PC-9 (cell line): ENCODE data around the gene SYT7. TPM values are rescaled to one million over a fixed set of nuclear protein-coding genes. Genes with fewer than 3 reads are reported as not detected.

Source experiments
- BruUV-seq: library from RNA; stranded (reverse); fragments of 400-500 nt; replicated peaks from 2 replicates; lab custom pipeline; 2021; lab: Mats Ljungman, UMichigan
- CTCF ChIA-PET: fragments of 300-600 bp; sonication (Branson Sonifier 250); formaldehyde crosslinking; loops from one replicate; lab custom pipeline; 2022; ENCODE audit warnings: antibody characterized with exemption; lab: Charles Lee
- POLR2A ChIA-PET: fragments of 300-600 bp; sonication (Branson Sonifier 250); formaldehyde crosslinking; loops from one replicate; lab custom pipeline; 2022; ENCODE audit warnings: antibody characterized with exemption; ENCODE audit not compliant: unreplicated experiment; lab: Charles Lee
- DNase-seq, 2 experiments: peaks; one replicate each; pipeline versions ENCODE4 v3.0.0 to v3.0.0-alpha.2; 2015 to 2022; ENCODE audit warnings: mixed read lengths in 1 of 2
- H2AFZ ChIP-seq: fragments of 200-600 bp; sonication (generic); 2 replicates; pipeline ENCODE4 v1.8.1; 2017; ENCODE audit warnings: antibody characterized with exemption
- H3F3A ChIP-seq: fragments of 200-600 bp; sonication (generic); 2 replicates; pipeline ENCODE4 v1.8.1; 2017; ENCODE audit warnings: antibody characterized with exemption, mild to moderate bottlenecking, low read depth; ENCODE audit not compliant: insufficient read depth
- H3K27ac ChIP-seq: fragments of 200-600 bp; sonication (generic); 2 replicates; pipeline ENCODE4 v1.6.1; 2016; ENCODE audit warnings: mixed run types
- H3K27me3 ChIP-seq: fragments of 200-600 bp; sonication (generic); 2 replicates; pipeline ENCODE4 v1.6.1; 2016; ENCODE audit warnings: low read depth, mixed run types; ENCODE audit not compliant: insufficient read depth
- H3K36me3 ChIP-seq: fragments of 200-600 bp; sonication (generic); 2 replicates; pipeline ENCODE4 v1.6.1; 2016; ENCODE audit warnings: low read depth, mixed run types
- H3K4me1 ChIP-seq: fragments of 200-600 bp; sonication (generic); replicated peaks from 2 replicates; pipeline ENCODE4 v1.6.1; 2016; ENCODE audit warnings: mixed run types; ENCODE audit not compliant: insufficient read depth
- H3K4me2 ChIP-seq: fragments of 200-600 bp; sonication (generic); 2 replicates; pipeline ENCODE4 v1.6.1; 2017; ENCODE audit warnings: mixed run types
- H3K4me3 ChIP-seq: fragments of 200-600 bp; sonication (generic); 2 replicates; pipeline ENCODE4 v1.6.1; 2016; ENCODE audit warnings: mixed run types
- H3K79me2 ChIP-seq: fragments of 200-600 bp; sonication (generic); 2 replicates; pipeline ENCODE4 v1.6.1; 2017; ENCODE audit warnings: low read depth, mixed run types
- H3K9me2 ChIP-seq: fragments of 200-600 bp; sonication (generic); 2 replicates; pipeline ENCODE4 v1.8.1; 2017; ENCODE audit warnings: mild to moderate bottlenecking; ENCODE audit not compliant: insufficient read depth
- H3K9me3 ChIP-seq: fragments of 200-600 bp; sonication (generic); 2 replicates; pipeline ENCODE4 v1.8.1; 2016; ENCODE audit warnings: low read depth; ENCODE audit not compliant: insufficient read depth
- H4K20me1 ChIP-seq: fragments of 200-600 bp; sonication (generic); 2 replicates; pipeline ENCODE4 v1.8.1; 2017; ENCODE audit not compliant: insufficient read depth
- CTCF ChIP-seq: fragments of 200-600 bp; sonication (generic); conservative IDR thresholded peaks from 2 replicates; pipeline ENCODE4 v1.6.1; 2017; ENCODE audit warnings: mixed run types, antibody characterized with exemption, mild to moderate bottlenecking, moderate library complexity
- EZH2 ChIP-seq: fragments of 200-600 bp; sonication (generic); IDR thresholded peaks from 2 replicates; pipeline ENCODE4 v1.8.0; 2017; ENCODE audit warnings: antibody characterized with exemption, low read depth
- intact Hi-C: fragments of 100-400 bp; cut with micrococcal nuclease; formaldehyde crosslinking; loops from one replicate; pipeline ENCODE4 v1.10.0; 2022; ENCODE audit not compliant: unreplicated experiment
- total RNA-seq: library from RNA; stranded (reverse); gene quantifications from 2 replicates; pipeline ENCODE4 v1.2.3, GENCODE V29; 2021

SYT7 gene
- total RNA-seq, 1 experiment from 2014 or later = 4.0 TPM

GRCh38 chr11:61513143-61513765 is 67.6 kb downstream of the SYT7 start:
- peaks cover 17% of the 10 kb centered on the region for H3K27me3 ChIP-seq
- TF ChIP-seq EZH2 = no peak
- no peak for TF ChIP-seq CTCF
- H3K9me3 ChIP-seq = no peaks in the 10 kb centered on the region
- H3K4me3 ChIP-seq = no peak overlapping the region
- no peaks in the 10 kb centered on the region for H4K20me1 ChIP-seq
- H3K27ac ChIP-seq = 0 out of 2 replicates have a peak overlapping the region, but pooled peaks have one; percentile 10
- no peaks in the 10 kb centered on the region for H3K36me3 ChIP-seq
- H3K9me2 ChIP-seq = no peaks in the 10 kb centered on the region
- DNase-seq = peak; percentile 70 to 77
- peaks cover 30% of the 10 kb centered on the region for H3K4me1 ChIP-seq
- H2AFZ ChIP-seq = no peak overlapping the region
- CTCF ChIA-PET = interaction anchor here (0.6 to 1.8 kb wide), 10 partner anchors 11 to 578 kb away, joined by 3 to 13 read pairs (median 4); no protein-coding TSS in a partner anchor
- H3F3A ChIP-seq = peaks cover 18% of the 10 kb centered on the region
- POLR2A ChIA-PET = interaction anchor here (0.5 to 1.1 kb wide), 5 partner anchors 25 to 760 kb away, joined by 3 to 4 read pairs (median 4); no protein-coding TSS in a partner anchor
- H3K79me2 ChIP-seq = no peaks in the 10 kb centered on the region
- BruUV-seq = no TSS peak
- intact Hi-C loops = loop anchor here (10.0 kb wide), 1 partner anchor 178 kb away; the partner anchor contains the start of genes DDB1 and TKFC
- H3K4me2 ChIP-seq = peak overlapping the region; percentile 58

- Histone ChIP-seq H3K4me1 (peaks cover 30% of the 10 kb centered on the region), H3K79me2 (no peaks in the 10 kb centered on the region), H3K9me2 (no peaks in the 10 kb centered on the region), H3K4me3 (no peak overlapping the region), H3K4me2 (peak overlapping the region; percentile 58; the same call in 1 of the 2 replicates), H4K20me1 (no peaks in the 10 kb centered on the region), H2AFZ (no peak overlapping the region), H3K27ac (no peak overlapping the region), H3F3A (peaks cover 18% of the 10 kb centered on the region), H3K27me3 (peaks cover 25% of the 10 kb centered on the region), H3K36me3 (no peaks in the 10 kb centered on the region), H3K9me3 (no peaks in the 10 kb centered on the region)
- BruUV-seq = no TSS peak
- DNase-seq = no peak
- CTCF ChIA-PET = interaction anchor here (0.6 to 1.1 kb wide), 3 partner anchors 11 to 40 kb away, joined by 4 to 12 read pairs (median 5); no protein-coding TSS in a partner anchor
- intact Hi-C loops = loop anchor here (10.0 kb wide), 1 partner anchor 178 kb away; the partner anchor contains the start of genes DDB1 and TKFC
- POLR2A ChIA-PET = interaction anchor here (0.6 kb wide), 1 partner anchor 759 kb away, joined by 3 read pairs; no protein-coding TSS in a partner anchor
- TF ChIP-seq CTCF (no peak), EZH2 (no peak)
Observed at GRCh38 chr11:61512435-61512834, 68.4 kb downstream of the SYT7 start.

DNA sequence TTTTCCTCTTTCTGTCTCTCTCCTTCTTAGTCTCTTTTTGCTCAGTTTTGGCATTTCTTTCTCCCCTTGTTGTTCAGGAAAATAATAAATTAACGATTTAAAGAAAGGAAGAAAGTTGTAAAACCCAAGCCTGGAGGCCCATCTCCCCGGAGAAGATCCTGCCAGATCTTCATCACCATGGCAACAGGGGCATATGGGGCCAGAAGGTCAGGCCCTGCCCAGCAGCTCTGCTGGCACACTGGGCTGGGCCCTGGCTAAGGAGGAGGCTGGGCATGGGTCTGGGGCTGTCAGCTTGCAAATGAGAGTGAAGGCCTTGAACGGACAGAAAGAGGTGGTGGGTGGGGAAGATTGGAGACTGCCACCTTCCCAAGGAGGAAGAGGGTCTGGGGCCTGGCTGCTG is 69.5 kb downstream of the SYT7 start:
- Histone ChIP-seq H4K20me1 (no peaks in the 10 kb centered on the region), H2AFZ (no peak overlapping the region), H3K36me3 (no peaks in the 10 kb centered on the region), H3K79me2 (no peaks in the 10 kb centered on the region), H3F3A (peaks cover 18% of the 10 kb centered on the region), H3K4me3 (no peak overlapping the region), H3K4me1 (peaks cover 30% of the 10 kb centered on the region), H3K9me3 (no peaks in the 10 kb centered on the region), H3K9me2 (no peaks in the 10 kb centered on the region), H3K4me2 (no peak overlapping the region), H3K27ac (no peak overlapping the region), H3K27me3 (peaks cover 28% of the 10 kb centered on the region)
- ChIA-PET CTCF (no interaction called here), POLR2A (interaction anchor here (0.7 kb wide), 1 partner anchor 83 kb away, joined by 5 read pairs; no protein-coding TSS in a partner anchor)
- BruUV-seq = no TSS peak
- no peak for TF ChIP-seq EZH2
- TF ChIP-seq CTCF = no peak
- intact Hi-C loops = loop anchor here (10.0 kb wide), 1 partner anchor 177 kb away; the partner anchor contains the start of genes DDB1 and TKFC
- DNase-seq = no peak
